ENCODE data around the gene SMAD7.

DNA sequence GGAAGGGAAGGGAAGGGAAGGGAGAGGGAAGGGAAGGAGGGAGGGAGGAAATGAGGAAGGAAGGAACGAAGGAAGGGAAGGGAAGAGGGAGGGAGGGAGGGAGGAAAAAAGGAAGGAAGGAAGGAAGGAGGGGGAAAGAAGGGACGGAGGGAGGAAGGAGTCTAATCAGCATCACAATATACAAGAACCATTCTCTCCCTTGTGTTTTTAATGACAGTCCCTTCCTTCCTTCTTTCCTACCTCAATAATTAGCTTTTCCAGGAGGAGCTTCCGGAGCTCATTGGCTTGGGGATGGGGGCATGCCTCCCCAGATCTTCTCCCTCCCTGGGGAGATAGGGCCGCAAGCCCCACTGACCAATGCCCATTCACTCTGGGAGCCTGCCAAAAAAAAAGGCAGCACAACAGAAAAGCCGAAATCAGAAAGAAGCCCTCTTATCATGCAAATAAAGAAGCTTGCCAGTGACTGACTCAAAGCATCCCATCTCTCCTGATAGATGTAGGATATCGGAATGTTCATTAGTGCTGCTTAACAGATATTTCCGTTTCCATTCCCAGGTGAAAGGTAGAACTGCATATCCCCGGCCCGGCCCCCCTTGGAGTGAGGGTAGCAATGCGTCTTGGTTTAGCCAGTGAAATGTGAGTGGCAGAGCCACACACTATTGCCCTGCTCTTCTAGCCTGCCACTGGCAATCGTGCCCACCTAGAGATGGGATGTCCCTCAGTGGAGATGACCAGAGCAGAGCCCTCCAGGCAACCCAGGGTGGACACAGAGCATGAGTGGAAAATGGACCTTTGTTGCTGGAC lies 17.8 kb upstream of the SMAD7 start:
- TF ChIP-seq, protein P1, sequence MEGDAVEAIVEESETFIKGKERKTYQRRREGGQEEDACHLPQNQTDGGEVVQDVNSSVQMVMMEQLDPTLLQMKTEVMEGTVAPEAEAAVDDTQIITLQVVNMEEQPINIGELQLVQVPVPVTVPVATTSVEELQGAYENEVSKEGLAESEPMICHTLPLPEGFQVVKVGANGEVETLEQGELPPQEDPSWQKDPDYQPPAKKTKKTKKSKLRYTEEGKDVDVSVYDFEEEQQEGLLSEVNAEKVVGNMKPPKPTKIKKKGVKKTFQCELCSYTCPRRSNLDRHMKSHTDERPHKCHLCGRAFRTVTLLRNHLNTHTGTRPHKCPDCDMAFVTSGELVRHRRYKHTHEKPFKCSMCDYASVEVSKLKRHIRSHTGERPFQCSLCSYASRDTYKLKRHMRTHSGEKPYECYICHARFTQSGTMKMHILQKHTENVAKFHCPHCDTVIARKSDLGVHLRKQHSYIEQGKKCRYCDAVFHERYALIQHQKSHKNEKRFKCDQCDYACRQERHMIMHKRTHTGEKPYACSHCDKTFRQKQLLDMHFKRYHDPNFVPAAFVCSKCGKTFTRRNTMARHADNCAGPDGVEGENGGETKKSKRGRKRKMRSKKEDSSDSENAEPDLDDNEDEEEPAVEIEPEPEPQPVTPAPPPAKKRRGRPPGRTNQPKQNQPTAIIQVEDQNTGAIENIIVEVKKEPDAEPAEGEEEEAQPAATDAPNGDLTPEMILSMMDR (conservative IDR thresholded peaks at IDR 0.05; ENCODE audit: low read depth in 2 of 2): no peak
- no peak for TF ChIP-seq EZH2 (IDR thresholded peaks at IDR 0.05; ENCODE audit: low read depth, unreplicated experiment)
- TF ChIP-seq EZH2phosphoT487 (IDR thresholded peaks at IDR 0.05; ENCODE audit: unreplicated experiment): no peak
- no peak for TF ChIP-seq POLR2AphosphoS5 (IDR thresholded peaks at IDR 0.05; ENCODE audit: low read depth)
- no peak for TF ChIP-seq STAT1 (IDR thresholded peaks at IDR 0.05; ENCODE audit: unreplicated experiment)
- no peak for TF ChIP-seq CREB1 (CRISPR knock-in tag; IDR thresholded peaks at IDR 0.05; ENCODE audit: low read depth)
- TF ChIP-seq, protein P2, sequence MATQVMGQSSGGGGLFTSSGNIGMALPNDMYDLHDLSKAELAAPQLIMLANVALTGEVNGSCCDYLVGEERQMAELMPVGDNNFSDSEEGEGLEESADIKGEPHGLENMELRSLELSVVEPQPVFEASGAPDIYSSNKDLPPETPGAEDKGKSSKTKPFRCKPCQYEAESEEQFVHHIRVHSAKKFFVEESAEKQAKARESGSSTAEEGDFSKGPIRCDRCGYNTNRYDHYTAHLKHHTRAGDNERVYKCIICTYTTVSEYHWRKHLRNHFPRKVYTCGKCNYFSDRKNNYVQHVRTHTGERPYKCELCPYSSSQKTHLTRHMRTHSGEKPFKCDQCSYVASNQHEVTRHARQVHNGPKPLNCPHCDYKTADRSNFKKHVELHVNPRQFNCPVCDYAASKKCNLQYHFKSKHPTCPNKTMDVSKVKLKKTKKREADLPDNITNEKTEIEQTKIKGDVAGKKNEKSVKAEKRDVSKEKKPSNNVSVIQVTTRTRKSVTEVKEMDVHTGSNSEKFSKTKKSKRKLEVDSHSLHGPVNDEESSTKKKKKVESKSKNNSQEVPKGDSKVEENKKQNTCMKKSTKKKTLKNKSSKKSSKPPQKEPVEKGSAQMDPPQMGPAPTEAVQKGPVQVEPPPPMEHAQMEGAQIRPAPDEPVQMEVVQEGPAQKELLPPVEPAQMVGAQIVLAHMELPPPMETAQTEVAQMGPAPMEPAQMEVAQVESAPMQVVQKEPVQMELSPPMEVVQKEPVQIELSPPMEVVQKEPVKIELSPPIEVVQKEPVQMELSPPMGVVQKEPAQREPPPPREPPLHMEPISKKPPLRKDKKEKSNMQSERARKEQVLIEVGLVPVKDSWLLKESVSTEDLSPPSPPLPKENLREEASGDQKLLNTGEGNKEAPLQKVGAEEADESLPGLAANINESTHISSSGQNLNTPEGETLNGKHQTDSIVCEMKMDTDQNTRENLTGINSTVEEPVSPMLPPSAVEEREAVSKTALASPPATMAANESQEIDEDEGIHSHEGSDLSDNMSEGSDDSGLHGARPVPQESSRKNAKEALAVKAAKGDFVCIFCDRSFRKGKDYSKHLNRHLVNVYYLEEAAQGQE (IDR thresholded peaks at IDR 0.05; ENCODE audit: unreplicated experiment): no peak
- TF ChIP-seq JUNB (IDR thresholded peaks at IDR 0.05; ENCODE audit: unreplicated experiment): no peak
- no peak for TF ChIP-seq ZNF331 (CRISPR knock-in tag; IDR thresholded peaks at IDR 0.05; ENCODE audit: low read depth)
